Glomerular endothelial cell (primary cell): ENCODE data around the gene IKZF1. TPM values are rescaled to one million over a fixed set of nuclear protein-coding genes. Genes with fewer than 3 reads are reported as not detected.

Experiments used
- DNase-seq: peaks from one replicate; pipeline ENCODE4 v3.0.0-alpha.2; 2011; ENCODE audit warnings: low read depth, low spot score; ENCODE audit errors: extremely low read depth
- total RNA-seq: library from RNA; depleted of rRNA; stranded (reverse); fragments of >200 nt; gene quantifications from 2 replicates; pipeline ENCODE4 v1.2.3, GENCODE V29; 2015

Gene IKZF1
- not detected in 2 replicates for total RNA-seq

DNA sequence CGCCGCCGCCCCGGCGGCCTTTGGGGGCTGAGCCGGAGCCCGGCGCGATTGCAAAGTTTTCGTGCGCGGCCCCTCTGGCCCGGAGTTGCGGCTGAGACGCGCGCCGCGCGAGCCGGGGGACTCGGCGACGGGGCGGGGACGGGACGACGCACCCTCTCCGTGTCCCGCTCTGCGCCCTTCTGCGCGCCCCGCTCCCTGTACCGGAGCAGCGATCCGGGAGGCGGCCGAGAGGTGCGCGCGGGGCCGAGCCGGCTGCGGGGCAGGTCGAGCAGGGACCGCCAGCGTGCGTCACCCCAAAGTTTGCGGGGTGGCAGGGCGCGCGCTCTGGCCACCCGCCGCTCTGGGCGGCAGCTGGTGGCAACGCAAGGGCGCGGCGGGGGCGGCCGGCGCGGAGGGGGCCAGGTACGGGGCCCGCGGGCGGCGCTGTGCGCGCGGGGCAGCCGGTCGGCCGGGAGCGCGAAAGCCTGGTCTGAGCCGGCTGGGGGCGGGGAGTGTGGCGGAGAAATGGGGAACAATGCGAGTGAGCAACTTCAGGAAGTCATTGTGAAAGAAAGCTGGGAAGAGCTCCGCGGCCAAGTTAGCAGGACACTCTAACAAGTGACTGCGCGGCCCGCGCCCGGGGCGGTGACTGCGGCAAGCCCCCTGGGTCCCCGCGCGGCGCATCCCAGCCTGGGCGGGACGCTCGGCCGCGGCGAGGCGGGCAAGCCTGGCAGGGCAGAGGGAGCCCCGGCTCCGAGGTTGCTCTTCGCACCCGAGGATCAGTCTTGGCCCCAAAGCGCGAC is at the start of gene IKZF1:
Gene IKZF1 (plus strand): TSS at position 588 of the 782 bp plus-strand sequence. CDS start 14,346 bp downstream, outside the sequence.
- no peak for DNase-seq

DNA sequence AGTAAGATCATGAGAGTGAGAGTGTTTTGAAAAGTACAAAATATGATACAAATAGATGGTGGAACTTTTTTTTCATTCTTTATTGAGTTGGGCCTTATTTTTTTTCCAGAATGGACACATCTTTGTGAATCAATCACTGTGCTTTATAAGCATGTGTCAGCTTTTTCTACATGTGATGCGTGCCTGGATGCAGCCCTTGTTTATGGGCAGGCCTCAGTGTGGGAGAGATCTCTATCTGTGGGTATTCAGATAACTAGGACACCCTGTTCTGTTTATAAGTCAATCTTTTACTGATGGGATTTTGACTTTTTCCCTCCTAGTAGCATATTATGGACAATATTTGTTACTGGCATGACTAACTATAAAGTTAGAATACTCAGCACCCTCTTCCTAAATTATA is 42.9 kb upstream of the IKZF1 start:
- no peak for DNase-seq

DNA sequence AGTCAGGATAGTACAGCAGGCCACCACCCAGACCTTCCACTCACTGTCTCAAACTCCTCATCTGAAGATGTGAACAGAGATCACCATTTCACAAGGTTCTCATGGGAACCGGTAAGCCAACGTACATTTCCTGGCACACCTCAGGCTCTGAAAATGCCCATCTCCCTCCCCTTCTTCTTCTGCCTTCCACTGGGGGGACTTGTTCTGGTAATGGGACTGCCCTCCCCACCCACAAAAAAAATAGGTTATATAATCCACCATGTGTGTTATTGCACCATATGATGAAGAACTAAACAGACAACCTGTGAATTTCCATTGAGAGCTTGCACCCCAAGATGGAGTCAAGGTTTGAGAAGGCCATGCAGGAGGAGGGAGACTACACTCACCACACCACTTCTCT is 42.1 kb upstream of the IKZF1 start:
- no peak for DNase-seq

DNA sequence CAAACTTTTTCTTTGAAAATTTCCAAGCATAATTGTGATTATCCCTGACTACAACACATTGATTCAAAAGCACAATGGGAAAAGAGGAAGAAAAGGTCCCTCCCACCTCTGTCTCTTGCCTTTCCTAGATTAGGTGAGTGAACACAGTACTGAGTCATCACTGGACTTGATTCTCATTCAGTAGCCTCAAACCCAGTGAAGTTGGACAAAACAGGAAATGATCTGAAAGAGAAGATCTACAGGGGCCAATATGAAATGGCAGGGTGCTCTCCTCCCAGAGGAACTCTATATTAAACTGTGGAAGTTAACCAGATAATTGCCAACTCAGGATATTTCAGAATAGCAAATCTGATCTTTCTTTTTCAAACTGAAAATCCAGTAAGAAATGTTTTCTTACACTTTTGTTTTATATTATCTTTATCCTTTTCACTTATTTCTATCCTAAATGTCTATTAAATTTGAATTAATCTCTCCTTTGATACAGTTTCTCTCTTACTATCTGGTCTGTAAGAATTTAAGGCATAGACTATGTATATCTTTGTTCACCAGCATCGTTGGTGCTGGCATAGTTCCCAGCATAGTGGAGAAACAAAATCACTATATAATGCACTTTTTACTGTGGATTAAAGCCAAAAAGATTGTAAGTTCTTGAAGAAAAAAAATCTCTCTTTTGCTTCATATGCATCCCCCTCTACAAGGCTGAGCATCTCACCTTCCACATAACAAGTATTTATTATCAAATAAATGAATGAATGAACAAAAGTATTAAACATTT is 41.4 kb upstream of the IKZF1 start:
- no peak for DNase-seq

DNA sequence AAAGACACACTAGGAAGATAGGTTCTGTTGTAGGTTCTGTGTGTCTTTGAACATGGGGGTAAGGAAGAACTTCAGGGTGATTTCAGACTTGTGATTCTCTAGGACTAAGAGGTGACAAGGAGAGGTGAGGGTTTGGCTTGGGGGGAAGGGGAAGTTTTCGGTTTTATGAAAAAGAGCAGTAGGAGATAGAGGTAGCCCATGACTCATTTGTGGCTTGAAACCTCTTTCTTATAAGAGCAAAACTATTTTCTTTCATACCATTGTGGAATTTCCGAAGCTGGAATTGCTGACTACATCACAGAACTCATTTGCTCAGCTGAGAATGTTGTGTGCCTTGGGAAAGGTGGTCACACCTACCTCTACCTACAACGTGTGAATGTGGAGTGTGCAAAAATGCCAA is 39.6 kb upstream of the IKZF1 start:
- DNase-seq: no peak

DNA sequence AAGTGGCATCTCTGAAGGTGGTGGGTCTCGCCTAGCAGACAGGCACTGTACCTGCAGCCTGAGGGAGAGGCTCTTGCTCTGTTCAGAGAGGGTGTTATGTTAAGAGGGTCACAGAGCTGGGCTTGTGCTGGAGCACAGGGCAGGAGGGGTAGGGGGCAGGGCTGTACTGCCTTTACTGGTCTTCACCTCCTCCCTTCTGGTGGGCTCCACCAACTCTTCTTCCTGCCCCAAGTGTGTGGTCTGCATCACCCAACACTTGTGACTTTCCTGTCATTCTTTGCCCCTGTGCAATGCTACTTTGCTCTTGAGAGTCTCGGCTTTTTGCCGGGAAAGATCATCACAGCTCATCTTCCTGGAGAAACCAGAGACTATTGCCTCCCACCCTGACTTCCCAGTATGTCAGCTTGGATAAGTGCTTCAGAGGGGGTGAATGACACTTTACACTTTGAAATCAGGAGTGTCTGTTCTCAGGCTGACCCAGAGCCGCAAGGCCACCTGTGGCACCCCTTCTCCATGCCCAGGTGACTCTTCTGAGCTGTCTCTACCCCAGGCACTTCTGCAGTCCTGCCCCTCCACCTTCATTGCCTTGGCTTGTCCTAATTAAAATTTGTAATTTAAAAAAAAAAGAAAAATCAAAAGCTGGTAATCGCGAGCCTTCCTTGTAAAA is 38.4 kb upstream of the IKZF1 start:
- no peak for DNase-seq

DNA sequence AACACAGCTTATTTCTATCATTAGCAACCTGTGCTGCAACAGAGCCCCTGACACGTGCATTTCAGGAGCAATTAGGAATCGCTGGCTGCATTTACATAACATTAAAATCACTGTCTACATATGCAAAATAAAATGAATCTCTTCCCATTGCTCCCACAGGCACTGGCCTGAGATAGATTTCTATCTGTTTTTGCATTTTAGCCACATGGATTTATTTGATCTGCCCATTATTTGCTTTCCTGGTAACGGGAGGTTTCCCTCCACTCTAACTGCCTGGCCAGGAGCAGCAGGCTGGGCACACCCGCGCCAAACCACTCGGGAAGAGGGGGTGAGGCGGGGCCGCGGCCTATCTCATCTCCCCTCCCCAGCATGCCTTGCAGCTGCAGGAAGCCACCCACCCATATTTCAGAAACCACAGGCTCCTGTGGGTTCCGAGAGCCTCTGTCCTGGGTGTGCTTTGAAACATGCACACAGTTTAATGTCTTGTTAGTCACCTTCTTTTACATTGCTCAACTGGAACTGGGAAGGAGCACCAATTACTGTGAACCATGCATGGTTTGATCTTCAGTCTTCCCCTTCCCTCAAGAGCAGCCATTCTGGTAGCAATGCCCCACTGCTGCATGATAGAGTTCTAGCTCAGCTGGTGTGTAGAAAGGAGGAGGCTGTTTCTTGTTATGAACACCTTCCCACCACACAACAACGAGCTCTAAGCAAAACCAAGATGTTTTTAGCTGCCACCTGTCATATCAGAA is 37.7 kb upstream of the IKZF1 start:
- no peak for DNase-seq

DNA sequence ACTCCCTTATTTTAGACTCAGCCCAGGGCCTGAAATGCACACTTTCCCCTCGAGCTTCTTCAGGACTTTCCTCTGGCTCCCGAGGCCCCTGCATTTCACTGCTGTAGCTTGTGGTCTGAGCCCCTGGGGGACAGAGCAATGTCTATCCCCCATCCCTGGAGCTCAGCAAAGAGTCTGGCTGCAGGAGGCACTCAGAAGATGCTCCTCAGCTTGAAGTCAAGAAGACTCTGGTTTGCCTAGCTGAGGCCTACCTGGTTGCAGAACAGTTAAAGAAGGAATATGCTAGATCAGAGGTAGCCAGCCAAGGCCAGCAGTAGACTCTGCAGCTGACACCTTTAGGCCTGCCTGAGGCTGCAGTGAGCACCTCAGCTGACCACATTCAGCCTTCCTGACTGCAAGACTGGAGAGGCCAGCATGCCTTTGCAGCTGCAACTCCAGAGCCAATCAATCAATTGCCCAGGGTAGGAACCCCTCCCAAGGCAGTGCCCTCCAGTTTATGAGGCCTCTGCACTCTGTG is 36.9 kb upstream of the IKZF1 start:
- DNase-seq: no peak

DNA sequence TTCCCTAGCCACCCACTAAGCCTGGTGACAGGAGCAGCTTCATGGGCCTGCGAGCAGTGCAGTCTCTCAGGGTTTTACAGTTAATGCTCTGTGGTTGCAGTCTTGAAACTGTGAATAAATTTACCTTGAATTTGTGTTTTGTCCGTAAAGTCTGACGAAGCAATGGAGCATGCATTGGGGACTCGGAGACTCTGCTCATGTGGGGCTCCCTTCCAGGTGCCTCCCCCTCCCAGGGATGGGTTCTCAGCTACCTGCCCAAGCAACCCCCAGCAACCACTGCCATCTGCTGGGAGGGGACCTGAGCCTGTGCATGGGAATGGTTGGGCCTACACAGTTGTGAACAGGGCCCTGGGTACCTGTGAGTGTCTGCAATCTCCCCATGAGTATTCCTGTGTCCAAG is 36.3 kb upstream of the IKZF1 start:
- no peak for DNase-seq

DNA sequence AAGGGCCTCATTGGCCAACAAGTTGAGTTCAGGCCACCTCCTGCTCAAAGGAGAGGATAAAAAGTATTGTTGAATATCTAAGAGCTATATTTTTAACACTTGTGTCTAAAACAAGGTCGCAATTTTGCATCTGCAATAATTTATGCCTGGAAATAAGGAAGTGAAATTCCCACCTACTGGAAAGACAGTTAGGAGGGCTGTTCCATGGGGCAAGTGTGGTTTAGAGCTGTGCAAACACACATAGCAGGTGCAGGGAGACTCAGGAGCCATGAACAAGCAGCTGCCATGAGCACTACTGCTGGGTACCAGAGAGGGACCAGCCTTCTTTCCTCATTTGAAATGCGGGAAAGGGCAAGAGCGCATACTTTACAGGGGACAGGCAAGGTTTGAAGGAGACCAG is 35.5 kb upstream of the IKZF1 start:
- no peak for DNase-seq

DNA sequence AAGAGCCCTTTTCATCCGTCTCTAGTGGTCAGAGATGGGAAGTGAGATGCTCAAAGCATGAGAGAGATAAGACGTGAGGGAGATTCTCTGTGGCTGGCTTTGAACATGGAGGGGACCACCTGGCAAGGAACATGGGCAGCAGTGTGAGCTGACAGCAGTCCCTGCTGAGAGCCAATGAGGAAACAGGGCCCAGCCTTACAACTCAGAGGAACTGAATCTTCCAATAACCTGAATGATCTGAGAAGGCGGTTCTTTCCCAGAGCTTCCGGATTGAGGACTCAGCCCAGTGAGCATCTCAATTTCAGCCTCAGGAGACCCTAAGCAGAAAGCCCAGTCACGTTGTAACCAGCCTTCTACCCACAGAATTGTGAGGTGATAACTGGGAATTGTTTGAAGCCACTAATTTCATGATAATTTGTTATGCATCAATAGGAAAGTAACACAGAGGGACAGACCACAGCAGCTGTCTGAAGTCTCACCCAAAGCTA is 33.9 kb upstream of the IKZF1 start:
- no peak for DNase-seq

DNA sequence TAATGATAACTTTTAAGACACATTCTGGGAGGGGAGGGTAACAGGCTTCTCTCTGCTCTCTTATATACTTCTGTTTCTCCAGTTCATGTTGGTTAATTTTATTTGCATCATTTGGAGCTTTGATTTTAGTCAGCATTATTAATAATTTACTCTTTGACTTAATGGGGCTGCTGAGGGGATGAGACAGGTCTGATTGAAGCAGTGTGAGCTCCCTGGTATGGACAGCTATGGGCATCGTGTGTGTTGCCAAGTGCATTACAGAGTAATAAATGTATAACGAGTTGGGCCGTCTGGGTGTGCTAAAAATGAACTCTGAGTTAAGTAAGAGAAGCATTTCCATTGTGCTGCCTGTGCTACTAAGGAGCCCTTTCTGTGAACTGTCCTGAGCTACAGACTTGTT is 31.7 kb upstream of the IKZF1 start:
- DNase-seq: no peak

DNA sequence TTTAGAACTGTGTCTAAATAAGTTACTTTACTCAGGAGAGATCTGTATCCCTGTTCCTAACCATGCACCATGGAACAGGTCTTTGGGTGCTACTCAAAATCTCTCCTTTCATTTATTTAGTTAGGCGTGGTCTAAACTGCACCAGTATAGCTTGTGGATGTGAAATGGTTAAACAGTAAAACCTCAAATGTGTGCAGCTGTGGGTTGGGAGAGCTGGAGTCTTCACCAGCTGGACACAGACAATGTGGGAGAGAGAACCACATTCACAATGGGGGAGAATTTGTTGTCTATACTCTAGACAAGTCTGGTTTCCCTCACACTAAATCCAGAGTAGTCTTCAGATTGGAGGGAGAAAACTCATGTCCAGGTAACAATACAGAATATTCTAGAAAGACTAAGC is 31.2 kb upstream of the IKZF1 start:
- no peak for DNase-seq

DNA sequence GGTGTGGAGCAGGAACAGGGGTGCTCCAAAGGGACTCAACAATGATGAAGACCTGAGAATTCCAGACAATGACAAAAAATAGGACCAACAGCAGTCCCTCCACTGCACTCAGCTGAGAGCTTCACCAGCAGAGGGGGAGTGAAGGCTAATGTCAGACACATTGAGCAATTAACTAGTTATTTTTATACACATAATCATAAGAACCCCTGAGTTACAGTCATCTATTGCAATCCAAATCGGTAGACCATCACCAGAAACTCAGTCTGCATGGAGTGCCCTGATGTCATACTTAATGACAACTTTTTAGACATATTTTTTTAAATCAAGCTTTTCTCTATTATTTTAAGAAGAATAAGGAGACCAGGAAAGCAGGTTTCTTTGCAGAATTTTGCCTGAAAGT is 30.6 kb upstream of the IKZF1 start:
- DNase-seq: no peak

DNA sequence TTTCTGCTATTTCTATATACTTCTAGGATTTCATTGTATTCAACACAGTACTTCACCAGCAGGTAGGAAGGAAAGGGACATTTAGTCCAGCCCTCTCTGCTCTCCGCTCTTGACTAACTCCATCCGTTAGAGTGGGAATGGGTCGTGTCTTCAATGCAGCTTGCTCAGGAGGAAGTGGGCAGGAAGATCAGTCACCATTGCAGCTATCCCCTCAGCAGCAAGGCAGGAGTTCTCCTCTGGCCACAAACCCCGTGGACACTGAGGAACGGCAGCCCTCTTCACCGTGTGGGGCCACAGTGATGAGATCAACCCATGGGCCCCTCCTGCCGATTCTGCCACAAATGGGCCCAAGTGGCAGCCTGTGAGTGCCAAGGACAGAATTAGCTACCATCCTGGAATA is 30.2 kb upstream of the IKZF1 start:
- DNase-seq: no peak

DNA sequence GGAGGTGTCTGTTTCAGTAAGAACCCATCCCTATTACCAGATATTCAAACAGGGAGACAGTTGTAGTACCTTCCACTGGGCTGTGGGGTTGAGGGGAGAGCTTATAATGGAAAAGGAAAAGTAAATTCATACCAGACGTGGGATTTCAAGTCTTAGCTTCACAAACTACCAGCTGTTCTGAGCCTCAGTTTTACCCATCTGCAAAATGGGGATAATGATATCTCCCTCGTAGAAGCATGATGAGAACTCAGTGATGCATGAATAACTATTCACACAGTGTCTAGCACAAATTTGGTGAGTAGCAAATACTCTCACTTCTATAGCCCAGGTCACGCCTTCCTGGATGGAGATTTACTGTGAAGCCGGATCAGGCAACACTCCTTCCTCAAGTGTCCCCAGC is 29.1 kb upstream of the IKZF1 start:
- DNase-seq: no peak

DNA sequence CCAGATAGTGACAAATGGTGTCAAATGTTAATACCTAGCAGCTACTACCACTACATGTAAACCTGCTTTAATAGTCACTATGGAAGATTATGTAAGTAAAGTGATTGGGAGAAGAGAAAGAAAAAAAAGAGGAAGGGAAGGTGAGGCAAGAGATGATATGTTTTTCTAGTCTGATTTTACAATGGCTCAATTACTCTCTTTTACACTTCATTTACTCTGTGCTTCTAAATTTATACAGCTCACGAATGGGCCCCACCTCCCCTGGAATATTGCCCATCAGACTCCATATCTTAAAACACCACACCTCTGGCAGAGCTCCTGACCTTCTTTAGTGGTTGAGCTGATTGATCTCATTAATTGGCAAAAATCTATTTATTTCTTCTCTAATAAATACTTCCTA is 28.0 kb upstream of the IKZF1 start:
- DNase-seq: no peak

DNA sequence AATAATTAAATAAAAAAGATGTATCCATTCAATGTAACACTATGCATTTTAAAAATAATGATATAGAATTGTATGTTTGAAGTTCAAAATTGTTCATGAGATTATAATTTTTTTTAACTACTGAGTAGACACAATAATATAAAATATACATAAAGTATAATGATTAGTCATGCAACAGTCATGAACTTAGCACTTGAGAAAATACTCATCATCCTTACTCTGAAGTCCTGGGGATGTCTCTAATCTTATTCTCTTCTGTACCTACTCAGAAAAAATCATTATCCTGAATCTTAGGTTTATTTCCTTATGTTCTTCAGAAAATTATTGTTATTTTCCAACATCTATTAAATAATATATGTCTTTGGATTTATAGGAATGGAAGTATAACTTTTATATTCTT is 26.4 kb upstream of the IKZF1 start:
- no peak for DNase-seq

DNA sequence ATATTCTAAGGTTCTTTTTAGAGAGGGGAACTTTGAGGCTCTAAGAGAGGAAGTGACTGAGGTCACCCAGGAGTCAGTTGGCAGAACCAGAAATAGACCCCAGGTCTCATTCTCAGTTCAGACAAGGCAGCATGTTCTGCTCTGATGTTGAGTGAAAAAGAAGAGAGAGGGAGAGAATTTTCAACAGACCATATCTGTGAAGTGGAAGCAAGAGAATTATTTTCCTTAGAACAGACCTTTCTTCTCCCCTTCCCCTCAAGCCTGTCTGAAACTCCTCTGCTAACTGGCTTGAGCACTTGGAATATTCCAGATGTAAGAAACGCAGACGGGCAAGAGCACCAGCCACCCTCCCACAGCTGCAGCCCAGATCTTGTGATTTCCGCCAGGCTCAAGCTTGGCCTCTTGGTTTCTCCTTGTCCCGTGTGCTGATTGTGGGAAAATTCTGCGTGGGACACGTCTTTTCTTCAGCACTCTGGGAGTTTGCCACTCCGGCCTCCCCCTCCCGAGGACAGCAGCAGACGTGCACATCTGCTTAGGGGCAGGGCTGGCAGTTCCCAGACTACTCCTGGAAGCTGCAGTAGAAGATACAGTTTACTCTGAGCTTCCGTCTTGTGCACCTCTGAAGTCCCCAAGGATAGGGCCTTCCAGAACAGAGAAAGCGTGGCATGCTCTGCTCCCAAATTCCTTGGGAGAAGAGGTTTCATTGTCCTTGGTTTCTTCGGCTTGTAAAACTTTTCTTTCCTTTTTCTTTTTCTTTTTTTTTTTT is 22.7 kb upstream of the IKZF1 start:
- DNase-seq: no peak
